T-cell (primary cell): ENCODE measurements around the gene RNF215. TPM values are rescaled to one million over a fixed set of nuclear protein-coding genes. Genes with fewer than 3 reads are reported as not detected.

Experiments used
- ATAC-seq, 4 experiments: fragments of 200-7000 bp in 3 of 4; fragments of 150-1000 bp in 1 of 4; cut with Tn5 transposase; replicated peaks in 1 of 4; 1 replicate in 3 of 4; 2 replicates in 1 of 4; pipeline ENCODE4 v1.10.0; 2021; ENCODE audit warnings: moderate library complexity in 3 of 4, mild to moderate bottlenecking in 2 of 4, moderate number of reproducible peaks in 1 of 4
- CTCF ChIA-PET, 2 donors: fragments of 300-600 bp; sonication (Branson Sonifier 250); formaldehyde crosslinking; loops; one replicate each; lab custom pipeline; 2022; ENCODE audit warnings: antibody characterized with exemption in 2 of 2; lab: Charles Lee
- POLR2A ChIA-PET, 2 donors: fragments of 300-600 bp; sonication (Branson Sonifier 250); formaldehyde crosslinking; loops; one replicate each; lab custom pipeline; 2022; ENCODE audit warnings: antibody characterized with exemption in 2 of 2; lab: Charles Lee
- DNase-seq, 35 experiments: peaks; one replicate each; pipeline versions ENCODE4 v3.0.0 to v3.0.0-alpha.2; 2013 to 2023
- H3K27ac ChIP-seq: one replicate; pipeline ENCODE4 v1.5.1; 2013; ENCODE audit warnings: low read length
- H3K27me3 ChIP-seq, 2 experiments: replicated peaks in 1 of 2; 1 replicate in 1 of 2; 2 replicates in 1 of 2; pipeline versions ENCODE4 v1.6.1 to v1.7.0; 2013; ENCODE audit warnings: low read length in 1 of 2, mixed read lengths in 1 of 2; ENCODE audit not compliant: control insufficient read depth in 2 of 2, insufficient read depth in 2 of 2; ENCODE audit errors: extremely low read depth in 1 of 2
- H3K36me3 ChIP-seq, 2 donors: 1 replicate in 1 of 2; 2 replicates in 1 of 2; pipeline versions ENCODE4 v1.6.1 to v1.7.0; 2013; ENCODE audit warnings: low read length in 1 of 2; ENCODE audit not compliant: control insufficient read depth in 2 of 2, insufficient read depth in 1 of 2; ENCODE audit errors: extremely low read depth in 1 of 2
- H3K4me1 ChIP-seq, 2 experiments: 1 replicate in 1 of 2; 2 replicates in 1 of 2; pipeline versions ENCODE4 v1.6.1 to v1.7.0; 2013; ENCODE audit warnings: low read length in 2 of 2, mixed read lengths in 1 of 2; ENCODE audit not compliant: insufficient read depth in 2 of 2, control insufficient read depth in 1 of 2; ENCODE audit errors: extremely low read depth in 1 of 2
- H3K4me3 ChIP-seq, 2 donors: 1 replicate in 1 of 2; 2 replicates in 1 of 2; pipeline versions ENCODE4 v1.5.1 to v1.7.0; 2013; ENCODE audit warnings: mild to moderate bottlenecking in 2 of 2, low read length in 1 of 2, moderate library complexity in 1 of 2; ENCODE audit not compliant: control insufficient read depth in 1 of 2; ENCODE audit errors: extremely low read depth in 1 of 2
- H3K9me3 ChIP-seq: 2 replicates; pipeline ENCODE4 v1.7.0; 2013
- H3K27ac Mint-ChIP-seq, 2 donors: one replicate each; pipeline ENCODE4 v1.8.0; 2020 to 2021; ENCODE audit warnings: mild to moderate bottlenecking in 2 of 2, mixed read lengths in 2 of 2
- H3K27me3 Mint-ChIP-seq, 2 donors: one replicate each; pipeline ENCODE4 v1.8.0; 2021 to 2022; ENCODE audit warnings: mixed read lengths in 2 of 2
- H3K36me3 Mint-ChIP-seq: one replicate; pipeline ENCODE4 v1.8.0; 2021; ENCODE audit warnings: mixed read lengths
- H3K4me1 Mint-ChIP-seq, 3 donors: one replicate each; pipeline ENCODE4 v1.8.0; 2020 to 2022; ENCODE audit warnings: mixed read lengths in 3 of 3, mild to moderate bottlenecking in 1 of 3
- H3K4me3 Mint-ChIP-seq, 3 donors: one replicate each; pipeline ENCODE4 v1.8.0; 2020 to 2022; ENCODE audit warnings: mild to moderate bottlenecking in 3 of 3, mixed read lengths in 3 of 3, moderate library complexity in 3 of 3
- H3K9me3 Mint-ChIP-seq, 3 donors: one replicate each; pipeline ENCODE4 v1.8.0; 2020 to 2022; ENCODE audit warnings: mixed read lengths in 3 of 3
- WGBS: methylation state at CpG from one replicate; pipeline ENCODE4 v1.1.5; 2013; ENCODE audit warnings: missing lambda C conversion rate; ENCODE audit not compliant: insufficient coverage; 5-methylcytosine and 5-hydroxymethylcytosine counted together
- total RNA-seq, 35 experiments: library from RNA in 6 of 35; stranded (reverse) in 6 of 35; fragments of 120-200 nt in 1 of 35; gene quantifications; one replicate each; pipeline versions ENCODE4 v1.2.1 to v1.2.4 and lab custom pipeline; 2013 to 2026

Gene RNF215
- total RNA-seq, 5 donors from 2014 or later (not counting 1 experiment from before 2014, with no cell fraction given), result 6.2 to 8.4 (median 6.3) TPM

DNA sequence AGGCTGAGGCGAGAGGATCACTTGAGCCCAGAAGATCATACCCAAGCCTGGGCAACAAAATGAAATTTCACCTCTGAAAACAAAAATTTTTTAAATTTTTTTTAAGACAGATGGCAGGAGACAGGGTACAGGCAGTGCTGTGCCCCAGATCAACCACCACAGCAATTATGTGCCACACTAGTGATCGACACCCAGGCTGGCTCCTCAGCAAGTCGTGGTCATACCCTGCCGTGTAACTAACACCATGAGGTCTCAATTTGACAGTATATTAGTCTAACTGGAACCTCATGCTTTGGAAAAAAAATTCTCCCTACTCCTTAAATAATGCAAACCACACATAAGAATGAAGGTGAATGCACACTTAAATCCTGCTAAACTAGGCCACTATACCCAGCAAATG, 38.8 kb downstream of the RNF215 start:
- peaks cover 0 to 46% of the 10 kb centered on the region in 2 experiments for H3K4me1 ChIP-seq
- Mint-ChIP-seq H3K4me3 (peak overlapping the region in 1 of 3 donors; percentile 3), H3K36me3 (peaks cover 63% of the 10 kb centered on the region), H3K9me3 (no peaks in the 10 kb centered on the region), H3K27ac (peak overlapping the region; percentile 48 to 67), H3K27me3 (no peaks in the 10 kb centered on the region), H3K4me1 (peaks cover 45 to 79% (median 66%) of the 10 kb centered on the region in 3 donors)
- DNase-seq, result no peak
- ATAC-seq, result no peak
- H3K9me3 ChIP-seq, result no peaks in the 10 kb centered on the region
- no peak overlapping the region for H3K27ac ChIP-seq
- no peak overlapping the region for H3K4me3 ChIP-seq
- 80% methylated on average over 2 of the region's 4 CpGs for WGBS
- ChIA-PET CTCF (interaction anchor here in 1 of 2 donors (0.7 kb wide), 1 partner anchor 95 kb away, joined by 3 read pairs; no protein-coding TSS in a partner anchor), POLR2A (interaction anchor here in 1 of 2 donors (0.6 kb wide), 1 partner anchor 76 kb away, joined by 3 read pairs; no protein-coding TSS in a partner anchor)
- H3K27me3 ChIP-seq, result no peaks in the 10 kb centered on the region
- peaks cover 32 to 92% of the 10 kb centered on the region in 2 donors for H3K36me3 ChIP-seq

DNA sequence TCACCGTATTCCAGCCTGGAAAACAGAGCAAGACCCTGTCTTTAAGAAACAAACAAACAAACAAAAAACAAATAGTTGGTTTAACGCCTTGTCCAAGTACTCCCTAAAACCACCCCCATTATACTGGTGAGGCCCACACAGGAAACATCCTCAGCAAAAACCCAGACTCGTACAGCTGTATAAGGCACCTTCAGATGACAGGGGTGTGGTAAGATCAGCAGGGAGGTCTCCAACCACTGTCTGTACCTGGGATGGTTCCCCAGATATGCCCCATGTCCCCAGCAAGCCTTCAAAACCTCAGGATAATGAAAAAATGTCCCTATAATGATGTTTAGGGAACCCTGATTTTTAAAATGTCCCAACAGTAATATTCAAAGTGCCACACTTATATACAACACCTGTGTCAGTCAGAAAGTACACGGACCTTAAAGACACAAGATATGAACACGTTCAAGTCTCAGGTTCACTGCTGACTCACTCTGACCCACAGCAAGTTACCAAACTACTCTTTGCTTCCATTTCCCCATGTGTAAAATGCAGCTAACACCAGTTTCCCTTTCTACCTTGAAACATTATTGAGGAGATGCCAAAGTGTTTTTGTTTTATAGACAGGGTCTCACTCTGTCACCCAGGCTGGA, 39.8 kb downstream of the RNF215 start:
- DNase-seq, result no peak
- WGBS, result 34% methylated on average over 3 of the region's 5 CpGs
- Histone ChIP-seq H3K9me3 (no peaks in the 10 kb centered on the region), H3K27ac (peak overlapping the region; percentile 15), H3K4me1 (peaks cover 0 to 39% of the 10 kb centered on the region in 2 experiments), H3K27me3 (no peaks in the 10 kb centered on the region), H3K4me3 (no peak overlapping the region), H3K36me3 (peaks cover 32 to 96% of the 10 kb centered on the region in 2 donors)
- Mint-ChIP-seq H3K27ac (peak overlapping the region; percentile 68 to 72), H3K36me3 (peaks cover 65% of the 10 kb centered on the region), H3K9me3 (no peaks in the 10 kb centered on the region), H3K4me1 (peaks cover 44 to 70% (median 57%) of the 10 kb centered on the region in 3 donors), H3K4me3 (no peak overlapping the region), H3K27me3 (no peaks in the 10 kb centered on the region)
- CTCF ChIA-PET, result no interaction called here
- no peak for ATAC-seq
- POLR2A ChIA-PET, result interaction anchor here in 1 of 2 donors (0.6 kb wide), 1 partner anchor 31 kb away, joined by 3 read pairs; no protein-coding TSS in a partner anchor

DNA sequence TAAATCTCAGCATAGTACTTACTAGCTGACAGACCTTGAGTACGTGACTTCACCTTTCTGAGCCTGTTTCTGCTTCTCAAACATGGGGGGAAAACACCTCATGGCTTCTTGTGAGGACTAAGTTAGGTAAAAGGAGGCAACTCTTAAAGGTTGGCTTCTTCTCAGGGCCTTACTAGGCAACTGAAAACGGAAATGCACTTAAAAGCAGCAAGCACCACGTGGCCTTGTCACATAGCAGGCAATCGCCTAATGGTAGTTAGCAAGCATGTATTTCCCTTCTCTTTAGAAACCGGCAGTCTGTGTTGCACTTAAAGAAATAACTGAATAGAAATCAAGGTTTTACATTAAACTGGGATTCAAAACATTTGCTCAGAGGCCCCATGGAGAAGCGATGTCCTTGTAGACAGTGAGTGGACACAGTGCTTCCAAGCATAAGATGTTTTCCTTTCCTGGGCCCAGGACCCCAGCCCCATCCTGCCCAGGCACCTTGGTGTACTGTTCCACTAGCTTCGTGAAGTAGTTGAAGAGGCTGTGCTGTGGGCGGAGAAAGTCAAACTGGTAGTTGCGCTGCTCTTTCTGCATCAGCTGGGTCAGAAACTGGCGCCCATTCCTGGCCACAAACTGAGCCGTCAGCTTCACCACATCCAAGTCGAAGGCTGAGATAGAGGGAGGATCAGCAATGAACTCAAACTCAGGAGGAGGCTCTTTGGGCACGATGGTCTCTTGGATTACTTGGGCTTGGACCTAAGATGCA, 42.6 kb downstream of the RNF215 start:
- CTCF ChIA-PET, result no interaction called here
- H3K27ac ChIP-seq, result no peak overlapping the region
- H3K36me3 ChIP-seq, result peaks cover 45 to 99% of the 10 kb centered on the region in 2 donors
- POLR2A ChIA-PET, result no interaction called here
- H3K9me3 Mint-ChIP-seq, result no peaks in the 10 kb centered on the region
- H3K27me3 Mint-ChIP-seq, result no peaks in the 10 kb centered on the region
- WGBS, result 45% methylated on average over 6 of the region's 13 CpGs
- H3K9me3 ChIP-seq, result no peaks in the 10 kb centered on the region
- no peak overlapping the region for H3K4me3 ChIP-seq
- H3K4me1 Mint-ChIP-seq, result peaks cover 20 to 46% (median 37%) of the 10 kb centered on the region in 3 donors
- H3K36me3 Mint-ChIP-seq, result peaks cover 70% of the 10 kb centered on the region
- DNase-seq (peak in 1 of 35 experiments; percentile 33), ATAC-seq (peak in 2 of 4 experiments; percentile 22 to 44)
- peaks cover 0 to 24% of the 10 kb centered on the region in 2 experiments for H3K4me1 ChIP-seq
- H3K27me3 ChIP-seq, result no peaks in the 10 kb centered on the region
- H3K27ac Mint-ChIP-seq, result peak overlapping the region; percentile 66 to 73
- H3K4me3 Mint-ChIP-seq, result no peak overlapping the region

GRCh38 chr22:30340911-30341685, 46.1 kb downstream of the RNF215 start:
- H3K4me1 ChIP-seq, result peaks cover 0 to 14% of the 10 kb centered on the region in 2 experiments
- H3K4me3 Mint-ChIP-seq, result no peak overlapping the region
- 82% methylated on average over 9 of the region's 16 CpGs for WGBS
- peaks cover 43 to 99% of the 10 kb centered on the region in 2 donors for H3K36me3 ChIP-seq
- ChIA-PET CTCF (interaction anchor here in 1 of 2 donors (0.5 kb wide), 1 partner anchor 71 kb away, joined by 3 read pairs; no protein-coding TSS in a partner anchor), POLR2A (interaction anchor here (0.5 to 0.9 kb wide), 2 partner anchors 45 to 200 kb away, joined by 4 read pairs; no protein-coding TSS in a partner anchor)
- no peaks in the 10 kb centered on the region for H3K27me3 Mint-ChIP-seq
- peak in 1 of 4 experiments; percentile 11 for ATAC-seq
- no peak overlapping the region for H3K27ac ChIP-seq
- DNase-seq, result no peak
- peaks cover 0 to 19% (median 14%) of the 10 kb centered on the region in 3 donors for H3K4me1 Mint-ChIP-seq
- H3K36me3 Mint-ChIP-seq, result peaks cover 78% of the 10 kb centered on the region
- no peak overlapping the region for H3K27ac Mint-ChIP-seq
- no peaks in the 10 kb centered on the region for H3K9me3 Mint-ChIP-seq
- H3K27me3 ChIP-seq, result no peaks in the 10 kb centered on the region
- H3K4me3 ChIP-seq, result no peak overlapping the region
- no peaks in the 10 kb centered on the region for H3K9me3 ChIP-seq

- H3K9me3 ChIP-seq, result no peaks in the 10 kb centered on the region
- POLR2A ChIA-PET, result interaction anchor here in 1 of 2 donors (0.6 kb wide), 1 partner anchor 1001 kb away, joined by 3 read pairs; no protein-coding TSS in a partner anchor
- Mint-ChIP-seq H3K4me3 (no peak overlapping the region), H3K27ac (no peak overlapping the region), H3K27me3 (no peaks in the 10 kb centered on the region), H3K4me1 (peaks cover 0 to 2% (median 0%) of the 10 kb centered on the region in 3 donors), H3K9me3 (no peaks in the 10 kb centered on the region), H3K36me3 (peaks cover 76% of the 10 kb centered on the region)
- H3K27me3 ChIP-seq, result no peaks in the 10 kb centered on the region
- no peak for ATAC-seq
- no peak overlapping the region for H3K4me3 ChIP-seq
- no peak for DNase-seq
- 98% methylated on average over 7 of the region's 7 CpGs for WGBS
- H3K4me1 ChIP-seq, result no peaks in the 10 kb centered on the region
- no peak overlapping the region for H3K27ac ChIP-seq
- H3K36me3 ChIP-seq, result peaks cover 45 to 99% of the 10 kb centered on the region in 2 donors
- CTCF ChIA-PET, result no interaction called here
These were observed 48.4 kb downstream of the RNF215 start for GRCh38 chr22:30338802-30339201.
